Neural cell (in vitro differentiated cells): ENCODE data around the gene BSCL2. TPM values are rescaled to one million over a fixed set of nuclear protein-coding genes. Genes with fewer than 3 reads are reported as not detected.

Source experiments
- H2AFZ ChIP-seq: fragments of 200-600, 300-800 bp; sonication (generic), shearing (Covaris generic); 2 replicates; pipeline ENCODE4 v1.6.0; 2014; ENCODE audit warnings: low read depth, mild to moderate bottlenecking, antibody characterized with exemption, low read length, moderate library complexity
- H3F3A ChIP-seq: fragments of 200-600 bp; shearing (Covaris generic); 2 replicates; pipeline ENCODE4 v1.6.1; 2016; ENCODE audit warnings: mild to moderate bottlenecking, moderate library complexity, mixed read lengths, antibody characterized with exemption, low read length; ENCODE audit not compliant: insufficient read depth, poor library complexity, severe bottlenecking
- H3K27ac ChIP-seq: fragments of 200-600, 300-800 bp; sonication (generic), shearing (Covaris generic); 2 replicates; pipeline ENCODE4 v1.5.1; 2014; ENCODE audit warnings: mild to moderate bottlenecking, low read length, moderate library complexity
- H3K27me3 ChIP-seq: fragments of 300-800, 200-600 bp; sonication (generic), shearing (Covaris generic); 2 replicates; pipeline ENCODE4 v1.6.0; 2014; ENCODE audit warnings: mild to moderate bottlenecking, low read depth, low read length, moderate library complexity; ENCODE audit not compliant: insufficient read depth
- H3K36me3 ChIP-seq: fragments of 300-800, 200-600 bp; sonication (generic), shearing (Covaris generic); 2 replicates; pipeline ENCODE4 v1.5.1; 2014; ENCODE audit warnings: mild to moderate bottlenecking, antibody characterized with exemption, low read length, moderate library complexity; ENCODE audit not compliant: insufficient read depth
- H3K4me2 ChIP-seq: fragments of 300-800, 200-600 bp; sonication (generic), shearing (Covaris generic); 2 replicates; pipeline ENCODE4 v1.6.0; 2014; ENCODE audit warnings: mild to moderate bottlenecking, low read length
- H3K4me3 ChIP-seq: fragments of 300-800, 200-600 bp; sonication (generic), shearing (Covaris generic); 2 replicates; pipeline ENCODE4 v1.5.1; 2014; ENCODE audit warnings: mild to moderate bottlenecking, low read length, moderate library complexity
- H3K79me2 ChIP-seq: fragments of 200-600 bp; shearing (Covaris generic); replicated peaks from 2 replicates; pipeline ENCODE4 v1.6.0; 2014; ENCODE audit warnings: mild to moderate bottlenecking, low read length, moderate library complexity; ENCODE audit not compliant: insufficient read depth
- H3K9ac ChIP-seq: fragments of 300-800, 200-600 bp; sonication (generic), shearing (Covaris generic); 2 replicates; pipeline ENCODE4 v1.6.1; 2016; ENCODE audit warnings: mild to moderate bottlenecking, low read length, mixed read lengths
- H3K9me2 ChIP-seq: fragments of 200-600 bp; shearing (Covaris generic); 2 replicates; pipeline ENCODE4 v1.6.1; 2016; ENCODE audit warnings: mild to moderate bottlenecking, low read length, mixed read lengths; ENCODE audit not compliant: insufficient read depth
- H3K9me3 ChIP-seq: fragments of 200-600, 300-800 bp; sonication (generic), shearing (Covaris generic); 2 replicates; pipeline ENCODE4 v1.6.1; 2016; ENCODE audit warnings: mild to moderate bottlenecking, mixed run types, low read length, moderate library complexity, mixed read lengths
- H4K20me1 ChIP-seq: fragments of 200-600 bp; shearing (Covaris generic); 2 replicates; pipeline ENCODE4 v1.6.1; 2016; ENCODE audit warnings: mild to moderate bottlenecking, mixed run types; ENCODE audit not compliant: insufficient read depth
- CTCF ChIP-seq: fragments of 450-650 bp; IDR thresholded peaks from 2 replicates; pipeline ENCODE4 v1.5.1; 2014; ENCODE audit warnings: antibody characterized with exemption, mild to moderate bottlenecking, moderate library complexity; ENCODE audit not compliant: poor library complexity, severe bottlenecking
- EP300 ChIP-seq: fragments of 450-650 bp; conservative IDR thresholded peaks from 2 replicates; pipeline ENCODE4 v1.6.1; 2014; ENCODE audit warnings: antibody characterized with exemption, mild to moderate bottlenecking, moderate library complexity; ENCODE audit not compliant: poor library complexity, severe bottlenecking
- EZH2 ChIP-seq: fragments of 200-600, 300-800 bp; shearing (Covaris generic), sonication (generic); IDR thresholded peaks from 2 replicates; pipeline ENCODE4 v1.6.1; 2014; ENCODE audit warnings: antibody characterized with exemption, low read length, borderline replicate concordance, mild to moderate bottlenecking; ENCODE audit not compliant: insufficient read depth, poor library complexity, severe bottlenecking
- MXI1 ChIP-seq: fragments of 450-650 bp; conservative IDR thresholded peaks from 2 replicates; pipeline ENCODE4 v1.6.1; 2014; ENCODE audit warnings: antibody characterized with exemption, mild to moderate bottlenecking; ENCODE audit not compliant: poor library complexity, severe bottlenecking
- POLR2AphosphoS5 ChIP-seq: IDR thresholded peaks from 2 replicates; pipeline ENCODE4 v1.6.1; 2012
- RAD21 ChIP-seq: fragments of 450-650 bp; conservative IDR thresholded peaks from 2 replicates; pipeline ENCODE4 v1.6.1; 2014; ENCODE audit warnings: antibody characterized with exemption, mild to moderate bottlenecking, moderate library complexity
- REST ChIP-seq: IDR thresholded peaks from 2 replicates; pipeline ENCODE4 v1.6.1; 2012; ENCODE audit warnings: borderline replicate concordance
- SMC3 ChIP-seq: fragments of 450-650 bp; conservative IDR thresholded peaks from 2 replicates; pipeline ENCODE4 v1.6.1; 2014; ENCODE audit warnings: antibody characterized with exemption, mild to moderate bottlenecking, moderate library complexity; ENCODE audit not compliant: poor library complexity
- TAF1 ChIP-seq: IDR thresholded peaks from 2 replicates; pipeline ENCODE4 v1.6.1; 2012; ENCODE audit warnings: low read depth
- polyA plus RNA-seq: library from polyadenylated mRNA; depleted of rRNA; stranded (reverse); fragments of >200 nt; gene quantifications from 2 replicates; pipeline ENCODE4 v1.2.3, GENCODE V29; 2014

The BSCL2 gene
- polyA plus RNA-seq, 1 donor from 2014 or later: 304 TPM

DNA sequence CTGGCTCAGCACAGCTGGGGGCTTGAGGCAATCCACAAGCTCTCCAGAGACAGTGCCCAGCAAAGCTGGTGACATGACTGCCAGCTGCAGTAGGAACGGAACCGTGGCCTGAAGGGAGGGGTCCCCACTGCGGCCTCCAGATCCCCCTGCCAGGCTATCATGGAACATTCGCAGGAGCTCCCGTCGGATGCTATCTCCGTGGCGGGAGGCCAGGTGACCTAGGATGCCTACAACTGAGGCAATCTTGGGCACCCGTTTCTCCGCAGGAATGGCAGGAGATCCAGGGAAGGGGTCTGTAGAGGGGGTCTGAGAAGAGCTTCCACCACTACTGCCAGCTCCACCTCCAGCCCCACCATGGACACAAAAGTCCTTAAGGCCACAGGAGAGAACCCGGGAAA is 58.3 kb downstream of the BSCL2 start:
- Histone ChIP-seq H4K20me1 (no peaks in the 10 kb centered on the region), H3K27me3 (no peaks in the 10 kb centered on the region), H3K27ac (no peak overlapping the region), H3K79me2 (peaks cover 38% of the 10 kb centered on the region), H3K9me2 (no peaks in the 10 kb centered on the region), H3F3A (no peaks in the 10 kb centered on the region), H3K9me3 (no peaks in the 10 kb centered on the region), H3K9ac (no peak overlapping the region), H3K4me3 (no peak overlapping the region), H3K4me2 (no peak overlapping the region), H3K36me3 (no peaks in the 10 kb centered on the region), H2AFZ (no peak overlapping the region)
- TF ChIP-seq EP300 (no peak), RAD21 (no peak), CTCF (no peak), TAF1 (no peak), POLR2AphosphoS5 (no peak), MXI1 (no peak), REST (no peak), SMC3 (no peak), EZH2 (no peak)

DNA sequence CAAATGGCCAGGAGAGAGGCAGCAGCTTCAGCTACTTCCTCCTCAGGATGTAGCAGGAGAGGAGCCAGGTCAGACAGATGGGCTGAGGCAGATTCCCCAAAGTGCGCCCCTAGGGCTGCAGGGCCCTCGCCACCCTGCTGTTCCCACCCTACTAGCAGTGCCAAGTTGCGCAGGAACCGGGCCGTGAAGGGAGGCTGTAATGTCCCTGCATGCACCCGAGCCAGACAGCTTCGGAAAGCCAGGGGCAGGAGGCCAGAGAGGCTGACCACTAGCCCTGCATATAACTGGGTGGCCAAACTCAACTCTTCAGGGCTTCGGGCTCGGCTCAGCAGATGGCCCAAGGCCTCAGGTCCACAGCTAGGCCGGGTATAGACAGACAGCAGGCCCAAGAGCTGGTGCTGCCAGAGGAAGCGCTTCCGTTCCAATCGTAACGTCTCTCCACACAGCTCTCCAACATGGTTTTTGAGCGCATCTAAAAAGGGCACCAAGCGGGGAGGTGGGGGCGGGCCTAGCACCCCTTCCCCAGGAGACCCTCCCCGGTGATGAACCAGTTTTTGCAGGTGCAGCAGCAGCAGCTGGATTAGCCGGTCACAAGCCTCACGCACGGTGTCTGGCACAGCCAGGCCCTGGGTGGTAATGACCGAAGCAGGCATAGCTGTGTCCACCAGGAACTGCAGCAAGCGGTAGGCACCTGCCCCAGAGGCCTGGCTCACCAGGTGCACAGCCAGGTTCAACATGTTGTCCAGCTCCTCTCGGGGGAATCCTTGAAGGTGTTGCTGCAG is 58.8 kb downstream of the BSCL2 start:
- Histone ChIP-seq H3K9me2 (no peaks in the 10 kb centered on the region), H3K9me3 (no peaks in the 10 kb centered on the region), H3K27ac (no peak overlapping the region), H4K20me1 (no peaks in the 10 kb centered on the region), H3K9ac (no peak overlapping the region), H3K27me3 (no peaks in the 10 kb centered on the region), H2AFZ (no peak overlapping the region), H3K4me2 (no peak overlapping the region), H3K4me3 (no peak overlapping the region), H3K79me2 (peaks cover 38% of the 10 kb centered on the region), H3F3A (no peaks in the 10 kb centered on the region), H3K36me3 (no peaks in the 10 kb centered on the region)
- TF ChIP-seq TAF1 (no peak), RAD21 (no peak), MXI1 (no peak), REST (no peak), CTCF (no peak), SMC3 (no peak), EP300 (no peak), POLR2AphosphoS5 (no peak)
